ENCODE data around the gene RASA3. TPM values are rescaled to one million over a fixed set of nuclear protein-coding genes. Genes with fewer than 3 reads are reported as not detected.

The RASA3 gene
- total RNA-seq, 2 experiments from 2014 or later, result 3.6 to 17.9 TPM

DNA sequence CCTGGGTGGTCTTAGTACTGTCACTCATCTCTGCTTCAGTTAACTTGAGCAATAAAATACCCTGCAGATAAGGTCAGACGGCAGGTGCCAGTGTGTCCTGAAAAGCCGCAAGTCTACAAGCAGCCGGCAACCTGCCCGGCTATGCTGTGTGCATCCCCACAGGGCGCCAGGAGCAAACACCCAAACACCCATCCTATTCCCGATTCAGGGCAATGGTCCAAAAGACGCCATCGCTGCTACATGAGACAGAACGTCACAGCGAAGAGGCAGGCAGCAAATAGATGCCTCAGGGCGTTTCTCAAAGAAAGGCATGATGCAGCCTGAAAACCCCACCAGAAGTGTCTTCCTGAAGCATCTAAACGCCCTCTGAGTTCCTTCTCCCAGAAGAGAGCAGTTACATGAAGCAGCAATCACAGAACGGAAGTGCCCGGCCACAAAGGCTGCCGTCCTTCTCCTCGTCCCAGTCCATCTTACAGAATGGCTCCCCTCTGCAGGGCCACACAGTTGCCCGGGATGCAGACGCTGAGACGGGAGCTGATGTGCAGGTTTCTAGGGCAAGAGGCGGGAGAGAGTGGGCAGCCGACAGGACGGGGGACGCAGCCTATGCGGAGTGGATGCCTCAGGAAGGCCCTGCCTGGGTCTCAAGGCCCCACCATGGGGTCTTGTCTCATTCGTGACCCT, 35.1 kb downstream of the RASA3 start:
- ChIA-PET POLR2A (no interaction called here), CTCF (ENCODE audit: unreplicated experiment) (no interaction called here)
- Histone ChIP-seq H4K20me1 (ENCODE audit: insufficient read depth, low read length) (no peaks in the 10 kb centered on the region), H3K9me3 (ENCODE audit: low read length) (no peaks in the 10 kb centered on the region), H3K36me3 (ENCODE audit: insufficient read depth, low read length) (no peaks in the 10 kb centered on the region), H3K79me2 (ENCODE audit: insufficient read depth, low read depth, low read length) (no peaks in the 10 kb centered on the region), H2AFZ (ENCODE audit: low read length) (no peak overlapping the region), H3K4me1 (ENCODE audit: insufficient read depth, low read length, poor library complexity, severe bottlenecking) (peaks cover 9% of the 10 kb centered on the region), H3K9me2 (ENCODE audit: insufficient read depth, low read length) (no peaks in the 10 kb centered on the region), H3K27ac (ENCODE audit: low read depth, low read length, poor library complexity, severe bottlenecking) (no peak overlapping the region), H3K4me3 (ENCODE audit: low read depth, low read length, poor library complexity, severe bottlenecking) (no peak overlapping the region), H3K4me2 (ENCODE audit: low read length) (no peak overlapping the region)
- no peak for TF ChIP-seq EZH2phosphoT487 (IDR thresholded peaks at IDR 0.05; ENCODE audit: borderline replicate concordance, low read depth, low read length)
- TF ChIP-seq, protein P1, sequence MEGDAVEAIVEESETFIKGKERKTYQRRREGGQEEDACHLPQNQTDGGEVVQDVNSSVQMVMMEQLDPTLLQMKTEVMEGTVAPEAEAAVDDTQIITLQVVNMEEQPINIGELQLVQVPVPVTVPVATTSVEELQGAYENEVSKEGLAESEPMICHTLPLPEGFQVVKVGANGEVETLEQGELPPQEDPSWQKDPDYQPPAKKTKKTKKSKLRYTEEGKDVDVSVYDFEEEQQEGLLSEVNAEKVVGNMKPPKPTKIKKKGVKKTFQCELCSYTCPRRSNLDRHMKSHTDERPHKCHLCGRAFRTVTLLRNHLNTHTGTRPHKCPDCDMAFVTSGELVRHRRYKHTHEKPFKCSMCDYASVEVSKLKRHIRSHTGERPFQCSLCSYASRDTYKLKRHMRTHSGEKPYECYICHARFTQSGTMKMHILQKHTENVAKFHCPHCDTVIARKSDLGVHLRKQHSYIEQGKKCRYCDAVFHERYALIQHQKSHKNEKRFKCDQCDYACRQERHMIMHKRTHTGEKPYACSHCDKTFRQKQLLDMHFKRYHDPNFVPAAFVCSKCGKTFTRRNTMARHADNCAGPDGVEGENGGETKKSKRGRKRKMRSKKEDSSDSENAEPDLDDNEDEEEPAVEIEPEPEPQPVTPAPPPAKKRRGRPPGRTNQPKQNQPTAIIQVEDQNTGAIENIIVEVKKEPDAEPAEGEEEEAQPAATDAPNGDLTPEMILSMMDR (conservative IDR thresholded peaks at IDR 0.05; ENCODE audit: low read length), result no peak
- BruUV-seq (replicated peaks), result no TSS peak
- intact Hi-C loops (cut with micrococcal nuclease; ENCODE audit: unreplicated experiment), result no loop called here
- DNase-seq (ENCODE audit: low spot score), result no peak

DNA sequence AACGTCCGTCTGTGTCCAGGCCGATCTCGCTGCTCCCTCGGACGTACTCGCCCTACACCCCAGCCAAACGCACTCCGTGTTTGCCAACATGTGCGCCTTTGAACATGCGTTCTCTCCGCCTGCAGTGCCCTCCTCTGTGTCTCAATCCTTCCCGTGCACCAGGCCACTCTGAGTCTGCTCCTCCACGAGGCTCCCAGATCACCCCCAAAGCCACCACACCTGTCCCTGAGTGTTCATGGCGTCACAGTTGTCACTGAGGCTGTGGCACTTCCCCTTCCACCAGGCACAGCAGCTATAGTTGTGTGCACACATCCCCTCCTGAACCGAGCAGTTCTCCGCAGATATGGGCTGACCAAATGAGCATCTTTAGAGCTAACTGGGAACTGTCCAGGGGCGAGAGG, 35.6 kb downstream of the RASA3 start:
- POLR2A ChIA-PET, result no interaction called here
- Histone ChIP-seq H4K20me1 (ENCODE audit: insufficient read depth, low read length) (no peaks in the 10 kb centered on the region), H3K9me3 (ENCODE audit: low read length) (no peaks in the 10 kb centered on the region), H3K4me3 (ENCODE audit: low read depth, low read length, poor library complexity, severe bottlenecking) (no peak overlapping the region), H3K36me3 (ENCODE audit: insufficient read depth, low read length) (no peaks in the 10 kb centered on the region), H2AFZ (ENCODE audit: low read length) (no peak overlapping the region), H3K4me1 (ENCODE audit: insufficient read depth, low read length, poor library complexity, severe bottlenecking) (peaks cover 9% of the 10 kb centered on the region), H3K9me2 (ENCODE audit: insufficient read depth, low read length) (no peaks in the 10 kb centered on the region), H3K27ac (ENCODE audit: low read depth, low read length, poor library complexity, severe bottlenecking) (no peak overlapping the region), H3K79me2 (ENCODE audit: insufficient read depth, low read depth, low read length) (no peaks in the 10 kb centered on the region), H3K4me2 (ENCODE audit: low read length) (no peak overlapping the region)
- no peak for DNase-seq (ENCODE audit: low spot score)
- TF ChIP-seq EZH2phosphoT487 (IDR thresholded peaks at IDR 0.05; ENCODE audit: borderline replicate concordance, low read depth, low read length), result no peak
- TF ChIP-seq, protein P1 (conservative IDR thresholded peaks at IDR 0.05; ENCODE audit: low read length), result no peak
- no TSS peak for BruUV-seq (replicated peaks)
- intact Hi-C loops (cut with micrococcal nuclease; ENCODE audit: unreplicated experiment), result no loop called here
- CTCF ChIA-PET (ENCODE audit: unreplicated experiment), result no interaction called here

DNA sequence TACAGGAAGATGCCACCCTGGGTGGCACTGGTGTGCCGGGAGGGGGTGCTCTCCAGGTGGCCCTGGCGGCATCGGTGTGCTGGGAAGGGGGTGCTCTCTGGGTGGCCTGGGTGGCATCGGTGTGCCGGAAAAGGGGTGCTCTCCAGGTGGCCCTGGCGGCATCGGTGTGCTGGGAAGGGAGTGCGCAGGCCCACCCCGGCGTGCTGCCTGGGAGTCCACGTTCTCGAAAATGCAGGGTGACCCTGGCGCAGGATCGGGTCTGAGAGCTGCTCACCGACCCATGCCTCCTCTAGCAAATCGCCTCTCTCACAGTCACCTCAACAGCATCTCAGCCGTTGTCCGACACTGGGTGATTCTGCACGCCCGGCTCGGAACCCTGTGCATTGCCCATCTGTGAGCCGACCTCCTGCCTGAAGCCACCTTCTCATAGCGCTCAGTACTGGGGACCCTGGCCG, 36.4 kb downstream of the RASA3 start:
- DNase-seq (ENCODE audit: low spot score), result no peak
- no peaks in the 10 kb centered on the region for H3K79me2 ChIP-seq (ENCODE audit: insufficient read depth, low read depth, low read length)
- POLR2A ChIA-PET, result no interaction called here
- H2AFZ ChIP-seq (ENCODE audit: low read length), result no peak overlapping the region
- H3K4me3 ChIP-seq (ENCODE audit: low read depth, low read length, poor library complexity, severe bottlenecking), result no peak overlapping the region
- no peaks in the 10 kb centered on the region for H3K36me3 ChIP-seq (ENCODE audit: insufficient read depth, low read length)
- H3K9me3 ChIP-seq (ENCODE audit: low read length), result no peaks in the 10 kb centered on the region
- BruUV-seq (replicated peaks), result no TSS peak
- no peaks in the 10 kb centered on the region for H4K20me1 ChIP-seq (ENCODE audit: insufficient read depth, low read length)
- H3K4me1 ChIP-seq (ENCODE audit: insufficient read depth, low read length, poor library complexity, severe bottlenecking), result peaks cover 9% of the 10 kb centered on the region
- intact Hi-C loops (cut with micrococcal nuclease; ENCODE audit: unreplicated experiment), result no loop called here
- CTCF ChIA-PET (ENCODE audit: unreplicated experiment), result no interaction called here
- H3K9me2 ChIP-seq (ENCODE audit: insufficient read depth, low read length), result no peaks in the 10 kb centered on the region
- TF ChIP-seq, protein P1 (conservative IDR thresholded peaks at IDR 0.05; ENCODE audit: low read length), result no peak
- no peak for TF ChIP-seq EZH2phosphoT487 (IDR thresholded peaks at IDR 0.05; ENCODE audit: borderline replicate concordance, low read depth, low read length)
- no peak overlapping the region for H3K4me2 ChIP-seq (ENCODE audit: low read length)
- H3K27ac ChIP-seq (ENCODE audit: low read depth, low read length, poor library complexity, severe bottlenecking), result no peak overlapping the region
